ENCODE data around the gene GAB2. TPM values are rescaled to one million over a fixed set of nuclear protein-coding genes. Genes with fewer than 3 reads are reported as not detected.
A peak's percentile ranks its signal among the peaks of the same experiment; 100 is the strongest.
"Not testable (repeated sequence)": the region's sequence is repeated elsewhere in the genome, so short reads cannot be mapped to it uniquely, and the experiment has no call there.

Gene GAB2
- total RNA-seq = 10 to 100 TPM; 26.3 to 84.8 (median 26.6) TPM

GRCh38 chr11:78417175-78417887 is at the start of gene GAB2:
GAB2 (minus strand) TSS chr11:78417820; CDS start chr11:78417720, 100 bp downstream.
- ATAC-seq = no peak
- WGBS, 2 donors (ENCODE audit: low coverage in 1 of 2) = 5% methylated on average over 4 of the region's 93 CpGs; no CpG with 5 or more reads in 1 of the 2 donors
- Histone ChIP-seq H3K36me3 (no peaks in the 10 kb centered on the region), H3K27me3 (no peaks in the 10 kb centered on the region), H3K27ac (peak within 1 kb of the TSS; percentile 89 to 100 (median 94)), H3K9me3 (no peaks in the 10 kb centered on the region), H3K4me3 (peak within 1 kb of the TSS; percentile 77 to 98), H3K4me1 (peaks cover 0 to 59% (median 18%) of the 10 kb centered on the region in 3 donors)
- TF ChIP-seq POLR2A (IDR thresholded peaks at IDR 0.05) (peak in 1 of 2 donors; percentile 85), CTCF (IDR thresholded peaks at IDR 0.05) (no peak), POLR2AphosphoS5 (IDR thresholded peaks at IDR 0.05) (no peak), EP300 (IDR thresholded peaks at IDR 0.05) (no peak)

- no peak for ATAC-seq
- TF ChIP-seq EP300 (IDR thresholded peaks at IDR 0.05) (no peak), POLR2AphosphoS5 (IDR thresholded peaks at IDR 0.05) (no peak), CTCF (IDR thresholded peaks at IDR 0.05) (no peak), POLR2A (IDR thresholded peaks at IDR 0.05) (no peak)
- Histone ChIP-seq H3K36me3 (peaks cover 0 to 39% of the 10 kb centered on the region in 2 donors), H3K4me1 (no peaks in the 10 kb centered on the region), H3K27ac (no peak overlapping the region), H3K4me3 (no peak overlapping the region), H3K27me3 (no peaks in the 10 kb centered on the region), H3K9me3 (no peaks in the 10 kb centered on the region)
- WGBS, 2 donors (ENCODE audit: low coverage in 1 of 2) = 92% methylated on average over 2 of the region's 2 CpGs; no CpG with 5 or more reads in 1 of the 2 donors
These were observed 49.8 kb upstream of the GAB2 start for GRCh38 chr11:78467370-78467769.

DNA sequence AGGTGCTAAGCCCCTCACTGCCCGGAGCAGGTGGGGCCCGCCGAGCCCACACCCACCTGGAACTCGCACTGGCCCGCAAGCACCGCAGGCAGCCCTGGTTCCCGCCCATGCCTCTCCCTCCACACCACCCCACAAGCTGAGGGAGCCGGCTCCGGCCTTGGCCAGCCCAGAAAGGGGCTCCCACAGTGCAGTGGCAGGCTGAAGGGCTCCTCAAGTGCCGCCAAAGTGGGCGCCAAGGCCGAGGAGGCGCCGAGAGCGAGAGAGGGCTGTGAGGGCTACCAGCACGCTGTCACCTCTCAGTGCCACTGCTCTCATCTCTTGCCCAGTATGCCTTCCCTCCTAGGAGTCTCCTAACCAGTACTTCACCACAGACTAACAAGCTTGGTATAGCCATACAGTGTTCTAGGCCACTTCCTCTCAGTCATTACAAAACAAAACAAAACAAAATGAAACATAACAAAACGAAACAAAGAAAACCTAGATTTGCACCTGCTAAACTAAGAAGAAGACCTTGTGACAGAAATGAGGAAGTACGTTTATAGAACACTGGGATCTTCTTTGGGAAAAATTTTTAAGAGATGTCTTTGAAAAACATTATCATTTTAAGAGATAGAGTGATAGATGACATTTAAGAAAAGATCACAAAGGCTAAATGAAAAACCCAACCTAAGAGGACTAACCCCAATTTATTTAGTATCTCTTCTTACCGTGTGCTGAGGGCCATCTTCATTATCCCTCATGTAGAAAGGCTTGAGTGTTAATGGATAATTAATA is 47.7 kb upstream of the GAB2 start:
- H3K4me1 ChIP-seq = no peaks in the 10 kb centered on the region
- no peaks in the 10 kb centered on the region for H3K9me3 ChIP-seq
- peaks cover 0 to 57% of the 10 kb centered on the region in 2 donors for H3K36me3 ChIP-seq
- TF ChIP-seq CTCF (IDR thresholded peaks at IDR 0.05) (no peak), POLR2A (IDR thresholded peaks at IDR 0.05) (no peak), POLR2AphosphoS5 (IDR thresholded peaks at IDR 0.05) (no peak), EP300 (IDR thresholded peaks at IDR 0.05) (no peak)
- no peaks in the 10 kb centered on the region for H3K27me3 ChIP-seq
- no peak overlapping the region for H3K27ac ChIP-seq
- 87 to 91% methylated on average over 4 of the region's 19 CpGs for WGBS, 2 donors (ENCODE audit: low coverage in 1 of 2)
- ATAC-seq = no peak
- no peak overlapping the region for H3K4me3 ChIP-seq

DNA sequence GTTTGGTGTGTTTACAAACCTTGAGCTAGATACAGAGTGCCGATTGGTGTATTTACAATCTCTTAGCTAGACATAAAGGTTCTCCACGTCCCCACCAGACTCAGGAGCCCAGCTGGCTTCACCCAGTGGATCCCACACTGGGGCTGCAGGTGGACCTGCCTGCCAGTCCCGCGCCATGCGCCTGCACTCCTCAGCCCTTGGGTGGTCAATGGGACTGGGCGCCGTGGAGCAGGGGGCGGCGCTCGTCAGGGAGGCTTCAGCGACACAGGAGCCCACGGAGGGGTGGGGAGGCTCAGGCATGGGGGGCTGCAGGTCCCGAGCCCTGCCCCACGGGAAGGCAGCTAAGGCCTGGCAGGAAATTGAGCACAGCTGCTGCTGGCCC is 47.2 kb upstream of the GAB2 start:
- not testable (repeated sequence) for H3K27me3 ChIP-seq, H3K4me1 ChIP-seq, H3K9me3 ChIP-seq, H3K27ac ChIP-seq, H3K4me3 ChIP-seq, ATAC-seq
- peaks cover 0 to 62% of the 10 kb centered on the region in 2 donors for H3K36me3 ChIP-seq
- WGBS, 2 donors (ENCODE audit: low coverage in 1 of 2) = 100% methylated on average over 1 of the region's 14 CpGs; no CpG with 5 or more reads in 1 of the 2 donors

DNA sequence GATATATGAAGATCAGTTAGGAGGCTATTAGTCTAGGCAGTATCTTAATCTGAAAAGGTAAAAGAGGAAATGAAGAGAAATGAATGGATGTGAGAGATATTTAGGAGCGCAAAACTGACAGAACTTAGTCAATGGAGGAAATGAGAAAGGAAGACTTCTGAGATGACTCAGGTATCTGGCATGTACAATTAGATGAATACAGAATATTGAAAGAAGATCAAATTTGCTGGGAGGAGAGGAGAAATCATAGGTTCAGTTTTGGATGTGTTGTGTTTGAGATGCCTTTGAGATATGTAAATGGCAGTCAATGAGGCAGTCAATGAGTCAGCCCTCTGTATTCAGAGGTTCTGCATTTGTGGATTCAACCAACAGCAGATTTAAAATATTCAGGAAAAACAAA is 42.9 kb upstream of the GAB2 start:
- Histone ChIP-seq H3K36me3 (peaks cover 0 to 76% of the 10 kb centered on the region in 2 donors), H3K4me1 (no peaks in the 10 kb centered on the region)
- 87 to 100% methylated on average over 1 of the region's 1 CpG for WGBS, 2 donors (ENCODE audit: low coverage in 1 of 2)

More for the DNA sequence above, 42.9 kb upstream of the GAB2 start:
- no peak for ATAC-seq
- Histone ChIP-seq H3K9me3 (no peaks in the 10 kb centered on the region), H3K4me3 (no peak overlapping the region), H3K27ac (no peak overlapping the region), H3K27me3 (no peaks in the 10 kb centered on the region)
- TF ChIP-seq EP300 (IDR thresholded peaks at IDR 0.05) (no peak), POLR2A (IDR thresholded peaks at IDR 0.05) (no peak), CTCF (IDR thresholded peaks at IDR 0.05) (no peak), POLR2AphosphoS5 (IDR thresholded peaks at IDR 0.05) (no peak)
